NCI-H82 treated with DMSO at 0.1 percent for 48 hours (cell line): Measurements from ENCODE around the gene ABHD14A.

ENCODE experiments used
- DNase-seq: peaks from one replicate; lab custom pipeline; 2025; ENCODE audit not compliant: unreplicated experiment; lab: John Stamatoyannopoulos, UW

Gene ABHD14A

GRCh38 chr3:51940648-51941462 lies 34.0 kb upstream of the ABHD14A start:
- DNase-seq = no peak

- DNase-seq = no peak
Observed at GRCh38 chr3:51941463-51941797, 33.4 kb upstream of the ABHD14A start.

GRCh38 chr3:51941798-51942602 lies 32.9 kb upstream of the ABHD14A start, which contains the start of the genes PARP3 and RRP9:
Gene PARP3, plus strand, starts transcription at chr3:51942363. Its CDS starts 993 bp downstream, at chr3:51943356.
Gene RRP9, minus strand, starts transcription at chr3:51941904. Its CDS starts 37 bp downstream, at chr3:51941867.
- DNase-seq = peak; percentile 96

GRCh38 chr3:51942603-51943450 lies 32.0 kb upstream of the ABHD14A start:
- DNase-seq = no peak

- DNase-seq = no peak
Observed at GRCh38 chr3:51943451-51944391, 31.1 kb upstream of the ABHD14A start.

GRCh38 chr3:51944451-51945021 lies 30.3 kb upstream of the ABHD14A start:
- no peak for DNase-seq

- DNase-seq = no peak
Observed at GRCh38 chr3:51945031-51945840, 29.6 kb upstream of the ABHD14A start.

- no peak for DNase-seq
Observed at GRCh38 chr3:51945926-51946705, 28.7 kb upstream of the ABHD14A start.

GRCh38 chr3:51946796-51947195 lies 28.1 kb upstream of the ABHD14A start:
- no peak for DNase-seq

GRCh38 chr3:51947215-51947900 lies 27.5 kb upstream of the ABHD14A start:
- no peak for DNase-seq

GRCh38 chr3:51948016-51948580 lies 26.8 kb upstream of the ABHD14A start:
- no peak for DNase-seq

GRCh38 chr3:51949121-51949520 lies 25.7 kb upstream of the ABHD14A start:
- no peak for DNase-seq

GRCh38 chr3:51950899-51951298 lies 24.0 kb upstream of the ABHD14A start:
- no peak for DNase-seq

- DNase-seq = peak; percentile 34
Observed at GRCh38 chr3:51953445-51953844, 21.4 kb upstream of the ABHD14A start.

GRCh38 chr3:51954105-51954504 lies 20.8 kb upstream of the ABHD14A start:
- DNase-seq = no peak

- DNase-seq = no peak
Observed at GRCh38 chr3:51954713-51955112, 20.2 kb upstream of the ABHD14A start.

- DNase-seq = no peak
Observed at GRCh38 chr3:51955175-51955892, 19.5 kb upstream of the ABHD14A start, which contains the start of gene GPR62. Gene GPR62, plus strand, starts transcription at chr3:51955381. Its CDS starts 272 bp downstream, at chr3:51955653.
